Caco-2 (cell line): ENCODE results near the gene NAPA. TPM values are rescaled to one million over a fixed set of nuclear protein-coding genes. Genes with fewer than 3 reads are reported as not detected.

ENCODE experiments used
- BruUV-seq: library from RNA; stranded (reverse); fragments of 400-500 nt; replicated peaks from 2 replicates; lab custom pipeline; 2021; lab: Mats Ljungman, UMichigan
- CTCF ChIA-PET: fragments of 300-600 bp; sonication (Branson Sonifier 250); formaldehyde crosslinking; loops from one replicate; lab custom pipeline; 2022; ENCODE audit warnings: antibody characterized with exemption; lab: Charles Lee
- POLR2A ChIA-PET: fragments of 300-600 bp; sonication (Branson Sonifier 250); formaldehyde crosslinking; loops from one replicate; lab custom pipeline; 2022; ENCODE audit warnings: antibody characterized with exemption; lab: Charles Lee
- DNase-seq, 2 experiments: peaks; one replicate each; pipeline versions ENCODE4 v3.0.0 to v3.0.0-alpha.2; 2020 to 2022
- H3K27me3 ChIP-seq: replicated peaks from 2 replicates; pipeline ENCODE4 v1.6.0; 2011; ENCODE audit warnings: low read length; ENCODE audit not compliant: control insufficient read depth, insufficient read depth
- H3K36me3 ChIP-seq: 2 replicates; pipeline ENCODE4 v1.5.1; 2011; ENCODE audit warnings: low read length; ENCODE audit not compliant: control insufficient read depth, insufficient read depth
- H3K4me1 ChIP-seq: fragments of 250-450 bp; sonication (Bioruptor Pico); 2 replicates; pipeline ENCODE4 v1.5.1; 2020; ENCODE audit warnings: mild to moderate bottlenecking
- H3K4me3 ChIP-seq: 2 replicates; pipeline ENCODE4 v1.5.1; 2011; ENCODE audit warnings: low read depth, mild to moderate bottlenecking, control low read depth, low read length
- H3K9me3 ChIP-seq: fragments of 250-450 bp; sonication (Bioruptor Pico); 2 replicates; pipeline ENCODE4 v1.5.1; 2020; ENCODE audit warnings: mild to moderate bottlenecking, moderate library complexity
- H3K27ac Mint-ChIP-seq: one replicate; pipeline ENCODE4 v1.8.0; 2022; ENCODE audit warnings: mixed read lengths; ENCODE audit not compliant: unreplicated experiment
- H3K27me3 Mint-ChIP-seq: one replicate; pipeline ENCODE4 v1.8.0; 2022; ENCODE audit warnings: mixed read lengths; ENCODE audit not compliant: insufficient read depth, unreplicated experiment
- H3K36me3 Mint-ChIP-seq: one replicate; pipeline ENCODE4 v1.8.0; 2022; ENCODE audit warnings: mild to moderate bottlenecking, mixed read lengths; ENCODE audit not compliant: insufficient read depth, unreplicated experiment
- H3K4me1 Mint-ChIP-seq: one replicate; pipeline ENCODE4 v1.8.0; 2022; ENCODE audit warnings: low read depth, mixed read lengths; ENCODE audit not compliant: unreplicated experiment
- H3K4me3 Mint-ChIP-seq: one replicate; pipeline ENCODE4 v1.8.0; 2022; ENCODE audit warnings: mild to moderate bottlenecking, moderate library complexity, mixed read lengths; ENCODE audit not compliant: unreplicated experiment
- H3K9me3 Mint-ChIP-seq: one replicate; pipeline ENCODE4 v1.8.0; 2022; ENCODE audit warnings: mixed read lengths; ENCODE audit not compliant: unreplicated experiment
- CTCF ChIP-seq, 2 experiments: fragments of 200-600 bp in 1 of 2; IDR thresholded peaks; 1 replicate in 1 of 2; 2 replicates in 1 of 2; pipeline versions ENCODE4 v1.5.1 to v1.8.0; 2011 to 2022; ENCODE audit warnings: antibody characterized with exemption in 1 of 2, control low read depth in 1 of 2, inconsistent platforms in 1 of 2, low read depth in 1 of 2, low read length in 1 of 2, mild to moderate bottlenecking in 1 of 2, moderate library complexity in 1 of 2; ENCODE audit not compliant: insufficient read depth in 1 of 2, severe bottlenecking in 1 of 2, unreplicated experiment in 1 of 2
- intact Hi-C: fragments of 100-400 bp; cut with micrococcal nuclease; formaldehyde crosslinking; loops from one replicate; pipeline ENCODE4 v1.10.0; 2022; ENCODE audit not compliant: unreplicated experiment
- total RNA-seq: library from RNA; stranded (reverse); gene quantifications from 2 replicates; pipeline ENCODE4 v1.2.3, GENCODE V29; 2022

Gene NAPA
- total RNA-seq, 1 experiment from 2014 or later, result 149 TPM

GRCh38 chr19:47493378-47494210 is 21.3 kb downstream of the NAPA start:
- Histone ChIP-seq H3K4me1 (peaks cover 6% of the 10 kb centered on the region; the same call in 1 of the 2 replicates), H3K4me3 (no peak overlapping the region), H3K27me3 (no peaks in the 10 kb centered on the region), H3K36me3 (peaks cover 4% of the 10 kb centered on the region; the same call in 1 of the 2 replicates), H3K9me3 (no peaks in the 10 kb centered on the region)
- no peaks in the 10 kb centered on the region for H3K4me1 Mint-ChIP-seq
- H3K4me3 Mint-ChIP-seq, result no peak overlapping the region
- H3K36me3 Mint-ChIP-seq, result peaks cover 43% of the 10 kb centered on the region
- ChIA-PET CTCF (interaction anchor here (0.7 kb wide), 2 partner anchors 18 to 130 kb away, joined by 5 to 6 read pairs; no protein-coding TSS in a partner anchor), POLR2A (interaction anchor here (0.6 kb wide), 1 partner anchor 220 kb away, joined by 6 read pairs; no protein-coding TSS in a partner anchor)
- H3K27me3 Mint-ChIP-seq, result no peaks in the 10 kb centered on the region
- intact Hi-C loops, result no loop called here
- H3K27ac Mint-ChIP-seq, result no peak overlapping the region
- DNase-seq, result no peak
- no TSS peak for BruUV-seq
- H3K9me3 Mint-ChIP-seq, result no peaks in the 10 kb centered on the region
- TF ChIP-seq CTCF (IDR thresholded peaks at IDR 0.05; ENCODE audit: insufficient read depth in 1 of 2, low read depth in 1 of 2, low read length in 1 of 2, severe bottlenecking in 1 of 2, unreplicated experiment in 1 of 2), result no peak

- H3K27me3 ChIP-seq, result no peaks in the 10 kb centered on the region
- H3K4me3 ChIP-seq, result no peak overlapping the region
- peaks cover 4% of the 10 kb centered on the region; the same call in 1 of the 2 replicates for H3K36me3 ChIP-seq
- Mint-ChIP-seq H3K9me3 (no peaks in the 10 kb centered on the region), H3K4me1 (no peaks in the 10 kb centered on the region), H3K27me3 (no peaks in the 10 kb centered on the region), H3K27ac (no peak overlapping the region), H3K36me3 (peaks cover 49% of the 10 kb centered on the region), H3K4me3 (no peak overlapping the region)
- no TSS peak for BruUV-seq
- CTCF ChIA-PET, result interaction anchor here (0.6 kb wide), 1 partner anchor 58 kb away, joined by 3 read pairs; no protein-coding TSS in a partner anchor
- DNase-seq, result no peak
- POLR2A ChIA-PET, result no interaction called here
- intact Hi-C loops, result no loop called here
- no peaks in the 10 kb centered on the region for H3K9me3 ChIP-seq
- TF ChIP-seq CTCF (IDR thresholded peaks at IDR 0.05; ENCODE audit: insufficient read depth in 1 of 2, low read depth in 1 of 2, low read length in 1 of 2, severe bottlenecking in 1 of 2, unreplicated experiment in 1 of 2), result no peak
- peaks cover 6% of the 10 kb centered on the region; the same call in 1 of the 2 replicates for H3K4me1 ChIP-seq
These were observed 22.1 kb downstream of the NAPA start for GRCh38 chr19:47492571-47493377.

GRCh38 chr19:47492137-47492533 is 22.7 kb downstream of the NAPA start:
- no peak overlapping the region for H3K4me3 Mint-ChIP-seq
- CTCF ChIA-PET, result interaction anchor here (0.6 kb wide), 1 partner anchor 57 kb away, joined by 3 read pairs; no protein-coding TSS in a partner anchor
- POLR2A ChIA-PET, result no interaction called here
- H3K27me3 Mint-ChIP-seq, result no peaks in the 10 kb centered on the region
- Histone ChIP-seq H3K36me3 (peaks cover 4% of the 10 kb centered on the region; the same call in 1 of the 2 replicates), H3K27me3 (no peaks in the 10 kb centered on the region), H3K9me3 (no peaks in the 10 kb centered on the region), H3K4me1 (peaks cover 6% of the 10 kb centered on the region; the same call in 1 of the 2 replicates), H3K4me3 (no peak overlapping the region)
- intact Hi-C loops, result no loop called here
- H3K36me3 Mint-ChIP-seq, result peaks cover 50% of the 10 kb centered on the region
- H3K9me3 Mint-ChIP-seq, result no peaks in the 10 kb centered on the region
- no TSS peak for BruUV-seq
- no peaks in the 10 kb centered on the region for H3K4me1 Mint-ChIP-seq
- no peak for DNase-seq
- H3K27ac Mint-ChIP-seq, result no peak overlapping the region
- TF ChIP-seq CTCF (IDR thresholded peaks at IDR 0.05; ENCODE audit: insufficient read depth in 1 of 2, low read depth in 1 of 2, low read length in 1 of 2, severe bottlenecking in 1 of 2, unreplicated experiment in 1 of 2), result no peak
